T follicular helper cell (primary cell): Measurements from ENCODE around the gene RBMS2.
A peak's percentile ranks its signal among the peaks of the same experiment; 100 is the strongest.

Experiments
- DNase-seq: peaks from one replicate; pipeline ENCODE4 v3.0.0-alpha.2; 2020; ENCODE audit warnings: low read depth

Gene RBMS2

GRCh38 chr12:56581418-56582145 lies 60.0 kb downstream of the RBMS2 start:
- DNase-seq: no peak

DNA sequence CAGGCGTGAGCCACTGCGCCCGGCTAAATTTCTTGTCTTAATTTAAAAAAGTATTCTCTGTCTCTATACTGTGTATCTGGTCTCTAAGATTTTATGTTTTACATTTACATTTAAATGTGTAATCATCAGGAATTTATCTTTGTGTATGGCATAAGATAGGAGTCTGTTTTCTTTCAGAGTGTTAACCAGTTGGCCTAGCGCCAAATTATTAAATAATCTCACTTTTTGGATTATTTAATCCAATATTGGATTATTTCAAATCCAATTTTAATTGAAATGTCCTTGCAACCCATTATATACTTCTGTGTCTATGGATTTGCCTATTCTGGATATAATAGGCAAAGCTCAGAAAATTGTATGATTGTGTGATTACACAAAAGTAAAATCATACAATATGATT lies 63.5 kb downstream of the RBMS2 start:
- no peak for DNase-seq

DNA sequence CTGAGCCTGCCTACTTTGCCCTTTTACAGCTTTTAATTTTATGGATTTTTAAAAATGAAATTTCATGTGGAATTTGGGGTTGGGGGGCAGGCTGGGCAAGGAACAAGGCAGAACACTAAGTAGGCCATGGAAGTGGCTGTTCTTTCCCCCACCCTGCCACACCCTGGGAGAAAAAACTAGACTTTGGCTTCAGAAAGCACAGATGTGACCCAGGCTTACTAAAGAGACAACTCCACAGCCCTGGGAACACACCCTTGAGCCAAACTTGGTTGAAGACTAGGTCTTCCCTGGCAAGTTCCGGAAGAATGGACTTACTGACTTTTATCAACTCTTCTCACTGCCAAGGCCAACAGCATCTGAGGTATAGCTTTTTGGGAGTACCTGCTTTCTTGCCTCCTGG lies 68.2 kb downstream of the RBMS2 start:
- DNase-seq: no peak

- no peak for DNase-seq
These were observed 68.7 kb downstream of the RBMS2 start for GRCh38 chr12:56590237-56590830.

- no peak for DNase-seq
These were observed 69.5 kb downstream of the RBMS2 start for GRCh38 chr12:56591126-56591525.

DNA sequence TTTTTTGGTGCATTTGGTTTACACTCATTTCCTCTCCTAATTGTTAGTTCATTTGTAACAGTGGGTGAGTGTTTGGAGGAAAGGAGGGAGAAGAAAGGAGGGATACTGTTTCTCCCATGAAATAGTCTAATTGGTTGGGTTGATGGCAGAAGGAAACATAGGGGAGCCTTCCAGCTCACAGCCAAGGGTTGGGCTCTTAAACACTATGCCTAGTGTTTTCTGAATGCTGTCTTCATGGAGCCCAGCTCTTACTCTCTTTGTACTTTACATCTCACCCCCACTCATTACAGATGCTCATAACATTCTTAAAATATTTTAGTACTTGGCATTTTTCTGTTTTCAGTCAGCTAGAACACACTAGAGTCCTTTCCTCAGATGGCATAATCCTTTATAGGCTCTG lies 70.3 kb downstream of the RBMS2 start:
- no peak for DNase-seq

DNA sequence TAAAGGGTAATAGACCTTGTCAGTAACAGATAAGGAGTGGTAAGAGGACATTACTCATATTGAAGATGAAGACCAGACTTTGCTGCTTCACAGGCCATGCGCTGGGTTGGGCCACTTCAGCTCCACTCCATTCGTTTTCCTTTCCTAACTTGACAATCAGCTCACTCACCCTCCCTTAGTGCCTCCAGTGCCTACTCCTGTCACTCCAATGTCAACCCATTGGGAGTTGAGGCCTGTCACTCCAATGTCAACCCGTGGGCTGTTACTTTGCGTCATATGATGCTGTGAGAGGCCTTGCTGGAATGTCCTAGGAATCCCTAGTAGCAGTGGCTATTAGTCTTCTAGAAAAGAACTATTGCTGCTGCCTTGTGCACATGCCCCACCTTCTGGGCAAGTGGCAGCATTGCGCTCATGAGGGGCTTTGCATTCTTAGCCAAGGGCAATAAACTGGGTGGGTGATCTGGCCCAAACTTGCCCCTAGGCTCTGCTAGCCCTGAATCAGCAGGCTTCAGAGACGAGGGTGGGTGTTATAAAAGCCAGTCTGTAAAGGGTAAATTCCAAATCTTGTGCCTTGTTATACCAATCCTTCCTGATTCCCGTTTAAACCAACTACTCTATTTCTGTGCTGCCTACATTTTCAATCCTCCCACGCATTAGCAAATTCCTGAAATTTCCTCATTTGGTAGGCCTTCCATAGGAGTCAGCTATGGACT lies 72.4 kb downstream of the RBMS2 start:
- DNase-seq: peak; percentile 40

DNA sequence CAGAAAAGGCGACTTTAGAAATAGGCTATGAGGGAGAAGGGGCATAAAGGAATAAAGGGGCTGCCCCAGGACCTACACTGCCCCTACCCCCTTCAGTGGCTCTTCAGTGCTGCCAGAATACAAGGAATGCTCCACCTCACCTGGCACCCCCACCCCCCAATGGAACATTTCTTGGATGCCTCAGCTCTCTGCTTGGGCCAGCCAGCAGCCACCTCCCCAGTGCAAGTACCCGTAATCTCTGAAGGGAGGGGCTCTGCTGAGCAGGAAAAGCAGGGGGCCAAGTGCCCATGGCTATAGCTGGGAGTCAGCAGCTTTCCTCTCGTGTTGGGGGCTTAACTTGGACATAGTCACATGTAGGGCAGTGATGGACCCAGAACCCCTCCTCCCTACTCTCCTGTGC lies 75.2 kb downstream of the RBMS2 start:
- DNase-seq: no peak

- no peak for DNase-seq
These were observed 77.4 kb downstream of the RBMS2 start for GRCh38 chr12:56599041-56599440.

GRCh38 chr12:56599797-56600196 lies 78.2 kb downstream of the RBMS2 start:
- DNase-seq: no peak

GRCh38 chr12:56600753-56601152 lies 79.1 kb downstream of the RBMS2 start:
- no peak for DNase-seq

- peak; percentile 14 for DNase-seq
These were observed 79.9 kb downstream of the RBMS2 start for GRCh38 chr12:56601503-56601902.

DNA sequence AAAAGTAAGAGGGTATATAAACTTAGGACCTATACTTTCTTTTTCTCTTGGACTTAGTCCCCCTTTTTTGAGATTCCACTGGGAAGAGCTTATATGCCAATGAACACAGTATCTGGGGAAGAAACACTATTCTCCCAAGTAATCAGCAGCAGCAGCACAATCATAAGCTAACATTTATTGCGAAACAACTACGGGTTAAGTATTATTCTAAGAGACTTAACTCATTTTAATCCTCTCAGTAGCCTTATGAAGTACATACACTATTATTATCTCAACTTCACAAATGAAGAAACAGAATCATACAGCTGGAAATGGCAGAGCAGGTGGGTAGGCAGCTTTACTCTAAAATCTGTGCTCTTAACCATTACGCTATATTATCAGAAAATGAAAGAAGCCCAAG lies 80.6 kb downstream of the RBMS2 start:
- no peak for DNase-seq

DNA sequence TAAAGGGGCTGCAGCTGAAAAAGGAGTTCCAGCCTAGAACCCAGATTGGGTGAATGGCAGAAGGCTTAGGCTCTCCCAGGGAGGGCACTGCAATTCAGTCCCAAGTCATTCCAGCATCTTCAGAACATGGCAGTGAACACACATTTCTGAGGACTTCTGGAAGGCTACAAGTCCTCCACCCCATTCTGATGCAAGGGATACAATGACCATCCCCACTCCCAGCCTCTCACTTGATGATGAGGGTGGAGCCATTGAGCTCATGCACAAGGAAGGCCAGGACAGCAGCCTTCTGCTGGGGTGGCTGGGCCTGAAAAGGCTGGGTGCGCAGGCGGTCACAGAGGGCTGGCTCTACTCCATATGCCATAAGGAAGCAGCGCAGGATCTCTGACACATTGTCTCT lies 82.7 kb downstream of the RBMS2 start:
- no peak for DNase-seq

- DNase-seq: no peak
These were observed 93.0 kb downstream of the RBMS2 start for GRCh38 chr12:56614627-56615026.

DNA sequence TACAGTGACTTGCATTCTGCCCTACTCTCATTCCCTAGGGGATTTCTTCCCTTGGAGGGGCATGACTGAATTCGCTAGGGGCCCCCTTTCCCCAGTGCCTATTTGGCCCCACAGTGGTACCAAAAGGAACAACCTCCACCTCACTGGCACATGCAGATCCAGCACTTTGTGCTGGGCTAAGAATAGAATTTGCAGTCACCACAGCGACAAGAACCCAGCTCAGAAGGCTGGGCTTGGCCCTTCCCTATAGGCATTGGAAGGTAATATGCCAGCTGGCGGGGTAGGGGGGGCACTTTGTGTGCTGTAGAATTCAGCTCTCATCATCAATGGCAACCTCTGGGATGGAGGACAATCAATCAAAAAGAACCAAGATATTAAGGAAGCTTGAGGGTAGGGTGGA lies 94.6 kb downstream of the RBMS2 start:
- DNase-seq: no peak

DNA sequence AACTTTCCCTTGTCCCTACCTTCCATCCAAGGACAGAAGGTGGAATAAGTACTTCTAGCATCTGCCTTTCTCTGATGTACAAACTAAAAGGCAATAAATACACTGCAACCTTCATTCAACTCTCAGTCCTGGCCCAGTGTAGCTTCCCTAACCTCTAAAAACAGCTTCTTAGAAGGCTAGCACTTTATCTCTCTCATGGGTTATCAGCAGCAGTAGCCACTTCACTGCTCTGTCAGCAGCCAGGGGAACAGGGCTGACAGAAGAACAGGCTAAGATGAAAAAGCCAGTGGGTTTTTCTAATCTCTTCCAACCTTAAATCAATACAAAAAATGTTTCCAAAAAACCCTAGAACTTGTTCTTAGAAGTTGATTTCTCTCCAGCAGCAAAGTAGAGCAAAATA lies 95.3 kb downstream of the RBMS2 start:
- DNase-seq: no peak

DNA sequence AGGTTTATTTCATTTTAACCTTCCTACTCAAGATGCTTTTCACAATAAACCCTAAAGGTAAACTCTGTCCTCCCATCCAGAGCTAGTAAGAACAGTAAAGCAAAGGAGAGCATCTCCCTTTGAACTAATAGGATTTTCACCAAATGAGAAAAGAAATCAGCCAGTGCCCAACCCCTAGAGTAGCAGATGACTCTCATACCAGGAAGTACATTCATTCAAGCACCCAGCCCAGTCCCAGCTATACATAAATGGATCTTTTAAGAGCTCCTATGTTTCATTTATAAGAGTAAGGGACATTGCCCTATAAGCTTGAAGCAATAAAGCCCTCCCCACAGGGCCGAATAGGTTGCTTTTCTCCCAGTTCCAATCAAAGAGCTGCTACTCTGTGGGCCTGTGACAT lies 100.9 kb downstream of the RBMS2 start:
- no peak for DNase-seq

DNA sequence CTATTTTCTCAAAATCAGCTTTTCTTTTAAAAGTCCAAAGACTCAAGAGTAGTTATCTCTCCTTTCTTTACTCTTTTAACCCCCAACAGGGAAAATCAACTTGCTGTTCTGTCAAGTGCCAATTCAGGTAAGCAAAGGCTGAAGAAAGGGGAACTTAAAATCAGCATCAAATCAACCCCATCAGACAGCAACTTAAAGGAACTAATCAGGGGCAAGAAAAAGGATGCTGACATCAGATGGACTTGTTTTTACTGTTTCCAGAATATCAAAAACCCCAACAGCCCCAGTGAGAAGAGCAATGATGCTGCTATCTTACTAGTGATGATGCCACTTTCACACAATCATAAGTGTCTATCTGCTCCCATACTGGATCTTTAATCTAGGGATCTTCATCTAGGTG lies 105.1 kb downstream of the RBMS2 start:
- no peak for DNase-seq

DNA sequence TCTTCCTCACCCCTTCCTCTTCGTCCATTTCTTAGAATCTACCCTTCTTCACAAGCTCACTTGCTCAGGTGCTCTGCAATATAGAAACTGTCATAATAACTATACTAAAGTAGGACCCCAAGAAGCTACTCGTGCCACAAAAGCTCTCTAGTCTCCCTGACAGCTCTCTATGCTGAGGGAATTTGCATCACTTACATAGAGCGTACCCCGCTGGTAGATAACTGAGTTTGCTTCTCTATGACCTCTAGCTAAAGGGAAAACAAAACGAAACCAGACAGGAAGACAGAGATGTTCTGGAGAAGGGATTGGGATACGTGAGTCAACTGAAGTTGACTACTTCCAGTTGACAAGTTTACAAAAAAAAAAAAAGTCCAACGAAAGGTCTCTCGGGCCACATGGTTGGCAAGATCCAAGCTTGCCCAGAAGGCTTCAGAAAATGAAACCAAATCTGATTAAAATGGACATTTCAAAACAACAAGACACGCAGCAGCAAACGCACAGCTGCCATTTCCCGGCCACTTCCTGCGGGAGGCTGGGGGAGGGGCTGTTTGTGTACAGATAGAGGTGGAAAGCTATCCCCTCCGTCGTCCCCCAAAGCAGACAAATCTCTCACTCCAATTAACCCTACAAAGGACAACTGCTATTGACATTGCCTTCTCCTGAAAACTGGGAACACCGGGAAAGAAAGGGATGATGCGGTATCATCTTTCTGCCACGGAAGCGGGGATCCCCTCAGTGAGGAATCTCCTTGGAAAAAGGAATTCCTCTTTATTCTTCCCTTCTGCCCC lies 107.2 kb downstream of the RBMS2 start:
- peak; percentile 55 for DNase-seq

DNA sequence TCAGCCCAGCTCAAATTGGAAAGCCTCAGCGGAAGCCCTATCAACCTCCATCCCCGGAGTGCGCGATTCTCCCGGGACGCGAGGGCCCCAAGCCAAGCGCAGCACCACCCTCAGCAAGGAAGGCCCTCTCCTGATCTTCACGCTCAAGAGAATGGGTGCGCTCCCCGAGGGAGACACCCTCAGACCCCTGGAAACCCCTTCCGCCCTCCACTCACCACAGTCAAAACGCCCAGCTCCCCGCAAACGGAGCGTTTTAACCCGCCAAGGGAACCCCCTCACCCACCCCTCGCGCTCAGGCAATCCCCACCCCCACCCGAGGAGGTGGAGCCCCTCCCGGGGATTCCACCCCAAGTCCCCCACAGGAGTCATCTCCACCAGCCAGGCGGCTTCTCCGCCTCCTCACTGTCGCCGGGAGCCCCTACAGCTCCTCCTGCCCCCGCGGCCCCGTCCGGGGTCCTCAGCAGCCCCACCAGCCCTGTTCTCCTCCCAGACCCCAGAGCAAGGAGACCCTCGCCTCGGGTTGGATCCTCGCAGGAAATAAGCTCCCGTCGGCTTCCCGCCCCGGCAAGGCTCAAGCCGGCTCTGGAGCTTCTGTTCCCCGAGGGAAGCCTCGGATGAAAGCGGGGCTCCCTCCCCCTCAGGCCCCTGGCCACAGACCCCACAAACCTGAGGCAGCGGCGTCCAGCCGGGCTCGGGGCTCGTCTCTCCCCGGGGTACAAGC lies 108.0 kb downstream of the RBMS2 start:
- DNase-seq: no peak

DNA sequence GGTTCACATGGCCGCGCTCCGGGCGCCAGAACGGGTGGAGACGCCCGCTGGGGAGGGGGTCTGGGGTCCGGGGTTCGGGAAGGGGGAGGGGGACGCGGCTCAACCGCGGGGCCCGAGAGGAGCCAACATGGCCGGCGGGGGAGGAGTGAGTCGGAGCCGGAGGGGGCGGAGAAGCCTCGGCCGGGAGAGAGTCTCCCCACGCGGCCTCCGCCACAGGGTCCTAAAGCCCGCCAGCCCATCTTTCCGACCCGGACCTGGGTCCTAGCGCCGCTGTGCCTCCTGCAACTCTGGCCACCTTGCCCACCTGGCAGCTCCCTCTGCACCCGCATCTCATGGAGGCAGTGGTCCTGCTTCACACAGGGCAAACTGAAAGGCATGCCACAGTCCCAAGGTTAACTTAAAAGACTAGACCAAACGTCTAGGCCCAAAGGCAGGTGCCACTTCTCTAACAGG lies 108.6 kb downstream of the RBMS2 start, which contains the start of gene BAZ2A:
Gene BAZ2A, minus strand, starts transcription at position 147 of the 453 bp plus-strand sequence. CDS start 12,796 bp downstream, outside the sequence.
- peak; percentile 73 for DNase-seq
